Measurements from ENCODE around the gene PERCC1.

The PERCC1 gene

DNA sequence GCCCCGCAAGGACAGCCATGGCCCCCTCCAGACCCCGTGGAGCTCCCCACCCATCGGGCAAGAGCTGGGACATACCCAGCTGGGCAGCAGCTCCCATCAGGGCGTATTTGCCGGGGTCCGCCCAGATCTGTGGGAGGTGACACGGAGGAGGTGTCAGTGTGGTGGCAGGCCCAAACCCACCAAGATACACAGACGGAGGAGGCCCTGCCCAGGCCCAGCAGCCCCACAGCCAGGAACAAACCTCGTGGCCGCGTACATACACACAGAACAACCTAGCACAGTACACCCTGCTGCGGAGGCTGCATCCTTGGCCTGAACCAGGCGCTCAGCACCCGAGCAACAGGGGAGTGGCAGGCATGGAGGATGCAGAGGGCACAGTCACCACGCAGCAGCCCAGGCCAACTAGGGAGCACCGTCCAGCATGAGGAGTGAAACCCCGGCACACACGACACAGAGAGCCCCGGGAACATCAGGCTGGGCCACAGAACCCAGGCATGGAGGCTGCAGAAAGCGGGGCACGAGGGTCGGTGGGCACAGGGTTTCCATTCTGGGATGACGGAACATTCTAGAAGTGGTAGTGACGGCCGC lies 18.4 kb downstream of the PERCC1 start:
- no peaks in the 10 kb centered on the region for H3K36me3 Mint-ChIP-seq
- H3K27ac Mint-ChIP-seq: peak overlapping the region; percentile 59
- no peaks in the 10 kb centered on the region for H3K27me3 Mint-ChIP-seq
- no peaks in the 10 kb centered on the region for H3K4me1 Mint-ChIP-seq
- no peak overlapping the region for H3K4me3 Mint-ChIP-seq
- H3K9me3 Mint-ChIP-seq: no peaks in the 10 kb centered on the region

DNA sequence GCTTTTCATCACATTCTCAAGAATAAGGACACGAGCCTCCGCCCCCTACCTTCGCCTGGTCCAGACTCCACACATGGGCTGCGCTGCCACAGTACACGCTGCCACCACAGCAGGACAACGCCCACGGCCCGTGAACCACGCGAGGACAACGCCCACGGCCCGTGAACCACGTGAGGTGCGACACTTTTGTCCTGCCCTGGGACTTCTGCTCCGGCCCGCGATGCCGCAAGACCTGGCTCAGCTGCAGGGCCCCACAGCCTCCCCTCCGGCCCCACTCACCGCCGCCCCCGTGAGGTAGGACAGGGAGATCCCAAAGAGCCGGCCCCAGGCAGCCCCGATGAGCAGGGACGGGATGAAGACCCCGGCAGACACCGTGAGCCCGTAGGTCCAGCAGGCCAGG lies 19.3 kb downstream of the PERCC1 start:
- no peak overlapping the region for H3K4me3 Mint-ChIP-seq
- H3K9me3 Mint-ChIP-seq: no peaks in the 10 kb centered on the region
- H3K27ac Mint-ChIP-seq: no peak overlapping the region
- H3K4me1 Mint-ChIP-seq: no peaks in the 10 kb centered on the region
- no peaks in the 10 kb centered on the region for H3K27me3 Mint-ChIP-seq
- H3K36me3 Mint-ChIP-seq: no peaks in the 10 kb centered on the region

DNA sequence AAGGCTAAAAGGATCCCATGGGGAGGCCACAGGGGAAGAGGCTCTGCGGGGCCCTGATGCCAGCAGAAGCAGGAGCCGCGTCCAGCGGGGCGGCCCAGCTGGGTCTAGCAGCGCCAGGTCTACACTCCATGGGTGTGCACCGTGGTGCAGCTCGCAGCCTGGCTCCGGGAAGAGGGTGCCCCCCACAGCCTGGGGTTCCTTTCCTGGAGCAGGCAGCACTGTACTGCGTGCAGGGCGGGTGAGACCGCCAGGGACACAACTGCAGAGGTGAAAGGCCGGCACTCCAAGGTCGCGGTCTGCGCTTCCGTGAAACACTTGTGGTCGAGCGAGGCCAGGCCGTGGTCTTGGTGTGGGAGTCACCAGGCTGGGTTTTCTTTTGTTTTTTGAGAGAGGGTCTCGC lies 20.0 kb downstream of the PERCC1 start:
- Mint-ChIP-seq H3K27ac (no peak overlapping the region), H3K9me3 (no peaks in the 10 kb centered on the region), H3K4me1 (no peaks in the 10 kb centered on the region), H3K36me3 (no peaks in the 10 kb centered on the region), H3K4me3 (no peak overlapping the region), H3K27me3 (no peaks in the 10 kb centered on the region)

DNA sequence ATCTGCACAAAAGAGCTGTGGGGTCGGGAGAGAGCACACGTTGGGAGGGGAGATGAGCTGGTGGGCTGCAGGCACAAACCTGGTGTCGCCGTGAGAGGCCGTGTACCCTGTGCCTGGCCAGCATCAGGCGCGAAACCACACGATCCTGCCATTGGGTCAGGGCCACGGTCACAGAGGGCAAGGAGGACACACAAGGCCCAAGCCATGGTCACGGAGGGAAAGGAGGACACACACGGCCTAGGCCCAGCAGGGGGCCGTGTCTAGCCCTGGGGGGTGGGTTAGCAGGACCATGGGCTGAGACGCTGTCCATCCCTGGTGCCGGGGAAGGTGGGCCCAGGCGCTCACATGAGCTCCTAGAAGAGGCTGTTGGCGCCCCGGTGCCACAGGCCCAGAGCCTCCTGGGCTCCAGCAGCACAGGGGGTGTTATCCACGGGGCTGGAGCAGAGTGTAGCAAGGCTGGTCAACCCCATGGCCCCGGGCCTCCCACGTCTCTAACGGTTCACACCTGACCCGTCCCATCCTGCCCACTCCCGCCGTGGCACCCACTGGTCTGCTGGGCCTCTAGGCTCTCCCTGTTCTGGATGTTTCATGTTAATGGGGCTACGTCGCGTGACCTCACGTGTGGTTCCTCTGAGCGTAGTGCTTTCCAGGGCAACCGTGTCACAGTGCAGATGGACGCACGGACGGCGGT lies 21.0 kb downstream of the PERCC1 start:
- Mint-ChIP-seq H3K4me3 (no peak overlapping the region), H3K27ac (no peak overlapping the region), H3K27me3 (no peaks in the 10 kb centered on the region), H3K36me3 (no peaks in the 10 kb centered on the region), H3K4me1 (no peaks in the 10 kb centered on the region), H3K9me3 (no peaks in the 10 kb centered on the region)

DNA sequence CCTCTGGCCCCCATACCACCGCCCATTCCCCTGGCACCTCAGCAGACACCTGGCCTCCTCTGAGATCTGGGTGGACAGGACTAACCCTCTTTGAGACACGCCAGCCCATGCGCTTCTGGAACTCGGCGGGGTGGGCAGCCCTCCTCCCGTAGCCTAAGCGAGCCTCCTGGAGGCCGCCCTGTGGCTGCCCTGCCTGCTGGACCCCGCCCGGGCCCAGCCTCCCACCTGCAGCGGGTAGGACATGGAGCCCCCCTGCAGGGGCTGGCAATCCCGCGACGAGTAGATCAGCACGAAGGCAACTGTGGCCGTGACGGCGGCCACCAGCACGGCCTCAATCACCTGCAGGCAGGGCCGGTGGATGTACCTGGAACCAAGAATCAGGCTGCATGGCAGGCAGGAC lies 21.7 kb downstream of the PERCC1 start:
- Mint-ChIP-seq H3K27ac (no peak overlapping the region), H3K27me3 (no peaks in the 10 kb centered on the region), H3K9me3 (no peaks in the 10 kb centered on the region), H3K4me1 (no peaks in the 10 kb centered on the region), H3K4me3 (no peak overlapping the region), H3K36me3 (no peaks in the 10 kb centered on the region)

- no peak overlapping the region for H3K4me3 Mint-ChIP-seq
- H3K9me3 Mint-ChIP-seq: no peaks in the 10 kb centered on the region
- H3K27ac Mint-ChIP-seq: no peak overlapping the region
- H3K4me1 Mint-ChIP-seq: no peaks in the 10 kb centered on the region
- no peaks in the 10 kb centered on the region for H3K36me3 Mint-ChIP-seq
- H3K27me3 Mint-ChIP-seq: no peaks in the 10 kb centered on the region
These were observed 22.4 kb downstream of the PERCC1 start for GRCh38 chr16:1453316-1453715.

GRCh38 chr16:1454561-1454960 lies 23.7 kb downstream of the PERCC1 start:
- Mint-ChIP-seq H3K36me3 (no peaks in the 10 kb centered on the region), H3K27ac (no peak overlapping the region), H3K9me3 (no peaks in the 10 kb centered on the region), H3K27me3 (no peaks in the 10 kb centered on the region), H3K4me3 (no peak overlapping the region), H3K4me1 (no peaks in the 10 kb centered on the region)

DNA sequence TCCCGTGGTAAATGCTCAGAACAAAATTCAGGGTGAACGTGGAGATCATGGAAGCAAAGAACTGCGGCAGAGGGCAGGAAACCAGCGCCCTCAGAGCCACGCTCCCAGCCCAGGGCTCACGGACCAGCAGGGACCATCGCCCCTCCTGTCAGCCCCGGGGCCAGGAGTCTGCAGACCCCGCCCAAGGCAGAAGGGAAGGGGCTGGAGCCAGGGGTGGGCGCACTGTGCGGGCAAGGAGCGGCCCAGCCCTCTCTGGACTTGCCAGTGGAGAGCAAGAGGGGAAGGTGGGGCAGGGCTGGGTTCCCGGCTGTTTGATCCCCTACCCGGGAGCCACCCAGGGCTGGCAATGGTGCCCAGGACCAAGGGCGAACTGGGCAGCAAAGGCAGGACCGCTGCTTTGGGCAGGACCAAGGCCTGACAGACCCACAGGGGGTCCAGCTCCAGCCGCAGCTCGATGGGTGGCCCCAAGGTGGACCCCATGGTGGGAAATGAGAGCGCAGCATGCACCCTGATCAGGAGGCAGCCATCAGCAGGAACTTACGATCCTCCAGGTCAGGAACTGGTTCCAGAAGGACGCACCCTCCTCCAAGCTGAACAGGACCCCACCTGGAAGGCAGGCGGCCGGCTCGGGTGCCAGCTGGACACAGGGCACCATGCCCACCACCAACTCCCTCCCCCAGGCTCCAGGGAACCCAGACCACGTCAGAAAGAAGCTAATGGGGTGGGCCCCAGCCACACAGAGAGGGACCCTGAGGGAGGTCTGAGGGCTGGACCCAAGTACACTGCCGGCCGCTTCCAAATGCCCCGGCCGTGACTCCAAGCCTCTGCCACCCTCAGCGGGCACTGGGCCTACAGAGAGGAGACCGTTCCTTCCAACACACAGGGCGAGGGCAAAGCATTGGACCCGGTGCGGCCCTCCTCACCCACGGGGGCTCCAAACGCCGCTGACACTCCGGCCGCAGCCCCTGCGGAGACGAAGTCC lies 24.6 kb downstream of the PERCC1 start:
- Mint-ChIP-seq H3K27ac (no peak overlapping the region), H3K36me3 (no peaks in the 10 kb centered on the region)

DNA sequence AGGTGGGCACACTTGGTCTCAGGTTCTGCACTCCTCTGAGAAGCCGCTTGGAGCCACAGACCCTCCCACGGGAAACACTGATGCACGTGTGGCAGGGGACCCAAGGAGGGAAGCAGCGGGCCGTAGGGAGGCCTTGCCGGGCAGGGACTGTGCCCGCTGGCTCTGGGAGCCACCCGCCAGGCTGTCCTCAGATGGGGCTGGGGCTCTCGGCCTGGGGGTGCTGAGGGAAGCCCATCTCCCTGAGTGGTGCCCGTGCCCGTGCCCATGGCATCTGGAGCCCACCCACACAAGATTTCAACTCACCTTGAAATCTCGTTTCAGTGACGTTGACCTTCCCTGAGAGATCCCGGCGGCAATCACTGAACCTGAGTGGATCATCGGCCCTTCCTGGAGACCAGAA lies 26.1 kb downstream of the PERCC1 start:
- H3K27ac Mint-ChIP-seq: no peak overlapping the region

More for the DNA sequence above, 24.6 kb downstream of the PERCC1 start:
- H3K27me3 Mint-ChIP-seq: no peaks in the 10 kb centered on the region
- no peaks in the 10 kb centered on the region for H3K4me1 Mint-ChIP-seq
- H3K4me3 Mint-ChIP-seq: no peak overlapping the region
- H3K9me3 Mint-ChIP-seq: no peaks in the 10 kb centered on the region

GRCh38 chr16:1457489-1458245 lies 26.8 kb downstream of the PERCC1 start:
- Mint-ChIP-seq H3K9me3 (no peaks in the 10 kb centered on the region), H3K4me3 (no peak overlapping the region), H3K36me3 (peaks cover 2% of the 10 kb centered on the region), H3K27ac (no peak overlapping the region), H3K4me1 (no peaks in the 10 kb centered on the region), H3K27me3 (no peaks in the 10 kb centered on the region)

More for the DNA sequence above, 26.1 kb downstream of the PERCC1 start:
- Mint-ChIP-seq H3K27me3 (no peaks in the 10 kb centered on the region), H3K4me1 (no peaks in the 10 kb centered on the region), H3K36me3 (no peaks in the 10 kb centered on the region), H3K4me3 (no peak overlapping the region), H3K9me3 (no peaks in the 10 kb centered on the region)

DNA sequence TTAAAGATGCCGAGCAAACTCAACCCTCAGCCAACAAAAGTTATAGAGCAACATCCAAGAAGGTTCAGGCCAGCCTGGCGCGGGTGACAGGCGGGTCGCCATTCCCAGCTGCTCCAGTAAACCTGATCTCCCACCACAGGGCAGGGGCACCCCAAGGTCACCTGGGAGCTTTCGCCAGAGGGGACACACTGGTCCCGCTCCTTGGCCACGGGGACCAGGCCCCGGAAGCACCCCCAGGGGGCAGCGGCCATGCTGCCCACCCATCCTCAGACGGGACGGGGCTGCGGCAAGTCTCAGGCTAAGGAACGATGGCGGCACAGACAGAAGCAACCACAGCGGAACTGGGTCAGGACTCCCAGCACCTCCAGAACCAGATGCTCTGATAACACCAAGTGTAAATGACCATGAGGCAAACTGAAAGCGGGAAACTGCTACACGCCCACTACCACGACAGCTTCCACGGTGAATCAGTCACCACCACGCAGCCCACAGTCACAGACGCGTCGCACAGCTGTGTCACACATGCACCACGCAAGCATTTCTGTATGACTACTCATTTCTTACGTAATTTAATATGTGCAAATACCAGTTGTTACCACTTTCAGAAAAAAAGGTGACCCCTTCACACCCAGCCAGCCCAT lies 27.6 kb downstream of the PERCC1 start:
- H3K27ac Mint-ChIP-seq: no peak overlapping the region
- no peak overlapping the region for H3K4me3 Mint-ChIP-seq
- H3K27me3 Mint-ChIP-seq: no peaks in the 10 kb centered on the region
- no peaks in the 10 kb centered on the region for H3K9me3 Mint-ChIP-seq
- peaks cover 2% of the 10 kb centered on the region for H3K36me3 Mint-ChIP-seq
- H3K4me1 Mint-ChIP-seq: no peaks in the 10 kb centered on the region

GRCh38 chr16:1458977-1459341 lies 28.1 kb downstream of the PERCC1 start:
- Mint-ChIP-seq H3K4me1 (no peaks in the 10 kb centered on the region), H3K36me3 (peaks cover 2% of the 10 kb centered on the region), H3K27me3 (no peaks in the 10 kb centered on the region), H3K4me3 (no peak overlapping the region), H3K9me3 (no peaks in the 10 kb centered on the region), H3K27ac (no peak overlapping the region)

GRCh38 chr16:1459967-1460366 lies 29.1 kb downstream of the PERCC1 start:
- H3K36me3 Mint-ChIP-seq: peaks cover 2% of the 10 kb centered on the region
- no peaks in the 10 kb centered on the region for H3K9me3 Mint-ChIP-seq
- no peaks in the 10 kb centered on the region for H3K4me1 Mint-ChIP-seq
- no peak overlapping the region for H3K27ac Mint-ChIP-seq
- no peaks in the 10 kb centered on the region for H3K27me3 Mint-ChIP-seq
- no peak overlapping the region for H3K4me3 Mint-ChIP-seq

GRCh38 chr16:1460602-1461138 lies 29.8 kb downstream of the PERCC1 start:
- Mint-ChIP-seq H3K4me1 (no peaks in the 10 kb centered on the region), H3K27ac (no peak overlapping the region), H3K9me3 (no peaks in the 10 kb centered on the region), H3K4me3 (no peak overlapping the region), H3K36me3 (peaks cover 2% of the 10 kb centered on the region), H3K27me3 (no peaks in the 10 kb centered on the region)

DNA sequence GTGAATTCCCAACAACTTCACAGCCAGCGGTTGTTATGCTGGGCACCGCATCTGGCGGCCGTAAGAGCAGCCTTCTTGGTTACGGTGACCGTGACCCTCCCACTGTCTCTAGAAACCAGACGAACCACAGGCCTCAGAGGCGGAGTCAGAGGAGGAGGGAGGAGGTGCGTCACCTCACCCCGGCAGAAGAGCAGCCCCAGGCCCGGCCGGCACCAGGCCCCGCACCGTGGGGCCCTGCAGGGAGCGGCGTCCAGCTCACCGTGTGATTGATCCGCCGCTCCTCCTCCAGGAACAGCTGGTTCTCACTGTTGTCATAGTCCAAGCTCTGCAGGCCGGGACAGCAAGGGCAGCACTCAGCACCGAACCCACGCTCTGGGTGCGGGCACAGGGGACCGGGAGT lies 30.3 kb downstream of the PERCC1 start:
- H3K4me3 Mint-ChIP-seq: no peak overlapping the region
- H3K36me3 Mint-ChIP-seq: peaks cover 2% of the 10 kb centered on the region
- no peak overlapping the region for H3K27ac Mint-ChIP-seq
- no peaks in the 10 kb centered on the region for H3K4me1 Mint-ChIP-seq
- H3K27me3 Mint-ChIP-seq: no peaks in the 10 kb centered on the region
- H3K9me3 Mint-ChIP-seq: no peaks in the 10 kb centered on the region

All from activated naive CD4-positive, alpha-beta T cell treated with anti-CD3 and anti-CD28 coated beads, Interleukin-2, amount 50 U/mL, for 24 hours (primary cell).